HG03432 (cell line): ENCODE measurements around the gene RRAD.

Experiments
- ATAC-seq: cut with Tn5 transposase; IDR thresholded peaks from one replicate; pipeline ENCODE4 v1.9.1; 2021; ENCODE audit warnings: mild to moderate bottlenecking, moderate library complexity; ENCODE audit not compliant: unreplicated experiment

The RRAD gene

GRCh38 chr16:66885491-66885890 is 39.8 kb downstream of the RRAD start:
- no peak for ATAC-seq

- ATAC-seq = no peak
These were observed 42.6 kb downstream of the RRAD start for GRCh38 chr16:66882702-66883101.

GRCh38 chr16:66881964-66882508 is 43.3 kb downstream of the RRAD start:
- no peak for ATAC-seq

- ATAC-seq = no peak
These were observed 43.8 kb downstream of the RRAD start for GRCh38 chr16:66881560-66881959.

- peak; percentile 1 for ATAC-seq
These were observed 44.3 kb downstream of the RRAD start for GRCh38 chr16:66881014-66881417.

GRCh38 chr16:66880288-66881013 is 44.9 kb downstream of the RRAD start, which contains the start of gene PDP2:
PDP2 (plus strand) TSS chr16:66880515; CDS start chr16:66884285, 3,770 bp downstream.
- peak; percentile 95 for ATAC-seq

GRCh38 chr16:66878067-66878466 is 47.3 kb downstream of the RRAD start:
- peak; percentile 30 for ATAC-seq

GRCh38 chr16:66874079-66874775 is 51.1 kb downstream of the RRAD start:
- ATAC-seq = no peak

- no peak for ATAC-seq
These were observed 51.7 kb downstream of the RRAD start for GRCh38 chr16:66873685-66874055.

GRCh38 chr16:66872943-66873684 is 52.2 kb downstream of the RRAD start:
- ATAC-seq = peak; percentile 88

GRCh38 chr16:66872559-66872942 is 52.8 kb downstream of the RRAD start:
- no peak for ATAC-seq

- ATAC-seq = no peak
These were observed 53.5 kb downstream of the RRAD start for GRCh38 chr16:66871840-66872239.
